ENCODE results near the gene LGALS8.
"Not testable (repeated sequence)": the region's sequence is repeated elsewhere in the genome, so short reads cannot be mapped to it uniquely, and the experiment has no call there.

The LGALS8 gene

DNA sequence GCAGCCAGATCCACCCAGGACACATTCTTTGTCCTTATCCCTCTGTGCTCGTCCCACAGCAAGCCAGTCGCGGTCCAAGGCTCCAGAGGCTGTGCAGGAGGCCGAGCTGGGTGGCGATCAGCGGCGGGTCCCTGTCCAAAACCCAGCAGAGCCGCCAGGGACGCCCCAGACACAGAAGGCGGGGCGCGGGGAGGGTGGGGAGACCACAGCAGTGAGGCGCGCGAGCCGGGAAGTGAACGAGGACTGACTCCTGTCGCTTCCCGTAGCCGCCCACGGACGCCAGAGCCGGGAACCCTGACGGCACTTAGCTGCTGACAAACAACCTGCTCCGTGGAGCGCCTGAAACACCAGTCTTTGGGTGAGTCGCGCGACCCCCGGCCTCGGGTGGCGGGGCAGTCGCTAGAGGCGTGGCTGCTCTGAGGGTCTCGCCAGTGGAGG is at the start of gene LGALS8:
LGALS8 (plus strand) TSS at position 279 of the 438 bp plus-strand sequence. CDS start 2,089 bp downstream, outside the sequence.
- DNase-seq (ENCODE audit: low read depth in 2 of 2): peak; percentile 81

DNA sequence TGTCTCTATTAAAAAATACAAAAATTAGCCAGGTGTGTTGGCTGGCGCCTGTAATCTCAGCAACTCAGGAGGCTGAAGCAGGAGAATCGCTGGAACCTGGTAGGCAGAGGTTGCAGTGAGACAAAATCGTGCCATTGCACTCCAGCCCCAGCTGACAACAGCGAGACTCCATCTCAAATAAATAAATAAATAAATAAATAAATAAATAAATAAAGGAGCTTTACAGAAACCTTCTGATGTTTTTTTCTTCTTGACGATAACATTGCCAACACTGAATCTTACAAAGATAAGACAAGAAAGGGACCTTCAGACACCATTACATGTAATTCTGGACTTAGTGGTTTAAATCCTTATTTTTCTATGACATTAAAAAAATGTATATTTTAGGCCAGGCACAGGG is 47.8 kb upstream of the LGALS8 start:
- DNase-seq (ENCODE audit: low read depth in 2 of 2): no peak

DNA sequence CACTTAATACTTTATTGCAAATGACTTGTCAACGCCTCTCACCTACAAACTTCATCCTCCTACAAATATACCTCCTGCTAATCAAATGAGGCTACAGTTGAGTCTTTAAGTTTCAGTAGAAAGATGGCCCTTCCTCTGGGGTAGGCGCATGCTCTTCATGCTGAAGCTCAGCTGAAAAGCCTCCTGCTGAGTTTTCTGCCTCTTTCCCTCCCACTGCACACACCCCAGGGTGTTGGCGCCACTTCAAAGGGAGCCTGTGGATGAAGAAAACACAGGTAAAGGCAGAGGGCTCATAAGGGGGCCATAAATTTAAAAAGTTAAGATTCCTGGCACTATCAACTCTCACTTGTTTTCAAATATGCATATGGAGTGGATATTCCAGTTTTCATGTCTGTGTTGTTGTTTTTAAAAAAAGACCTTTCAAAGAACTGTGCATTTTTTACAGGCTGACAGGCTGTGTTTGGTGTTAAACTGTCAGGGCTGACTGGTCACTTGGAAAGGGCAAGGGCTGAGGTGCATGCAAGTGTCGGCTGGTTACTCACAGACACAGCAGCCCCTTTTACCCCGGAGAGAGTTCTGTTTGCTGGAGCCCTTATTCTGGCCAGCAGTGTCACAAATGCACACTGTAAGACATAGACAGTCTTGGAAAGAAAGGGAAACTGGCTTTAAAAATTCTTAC is 42.9 kb upstream of the LGALS8 start:
- DNase-seq (ENCODE audit: low read depth in 2 of 2): no peak

DNA sequence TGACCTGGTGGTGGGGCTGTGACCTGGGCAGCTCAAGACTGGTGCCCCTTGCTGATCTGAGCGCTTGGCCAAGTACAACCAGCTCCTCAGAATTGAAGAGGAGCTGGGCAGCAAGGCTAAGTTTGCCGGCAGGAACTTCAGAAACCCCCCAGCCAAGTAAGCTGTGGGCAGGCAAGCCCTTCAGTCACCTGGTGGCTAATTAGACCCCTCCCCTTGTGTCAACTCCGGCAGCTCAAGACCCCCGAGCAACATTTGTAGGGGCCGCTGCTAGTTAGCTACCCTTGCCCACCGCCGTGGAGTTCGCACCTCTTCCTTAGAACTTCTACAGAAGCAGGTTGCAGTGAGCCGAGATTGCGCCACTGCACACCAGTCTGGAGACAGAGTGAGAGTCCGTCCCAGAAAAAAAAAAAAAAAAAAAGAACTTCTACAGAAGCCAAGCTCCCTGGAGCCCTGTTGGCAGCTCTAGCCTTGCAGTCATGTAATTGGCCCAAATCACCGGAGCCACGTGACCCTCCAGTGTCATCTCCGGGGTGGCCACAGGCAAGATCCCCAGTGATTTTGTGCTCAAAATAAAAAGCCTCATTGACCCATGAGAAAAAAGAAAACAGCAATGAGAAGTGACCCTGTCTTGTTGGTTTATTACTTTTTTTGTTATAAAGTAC is 39.3 kb upstream of the LGALS8 start:
- DNase-seq (ENCODE audit: low read depth in 2 of 2): no peak

DNA sequence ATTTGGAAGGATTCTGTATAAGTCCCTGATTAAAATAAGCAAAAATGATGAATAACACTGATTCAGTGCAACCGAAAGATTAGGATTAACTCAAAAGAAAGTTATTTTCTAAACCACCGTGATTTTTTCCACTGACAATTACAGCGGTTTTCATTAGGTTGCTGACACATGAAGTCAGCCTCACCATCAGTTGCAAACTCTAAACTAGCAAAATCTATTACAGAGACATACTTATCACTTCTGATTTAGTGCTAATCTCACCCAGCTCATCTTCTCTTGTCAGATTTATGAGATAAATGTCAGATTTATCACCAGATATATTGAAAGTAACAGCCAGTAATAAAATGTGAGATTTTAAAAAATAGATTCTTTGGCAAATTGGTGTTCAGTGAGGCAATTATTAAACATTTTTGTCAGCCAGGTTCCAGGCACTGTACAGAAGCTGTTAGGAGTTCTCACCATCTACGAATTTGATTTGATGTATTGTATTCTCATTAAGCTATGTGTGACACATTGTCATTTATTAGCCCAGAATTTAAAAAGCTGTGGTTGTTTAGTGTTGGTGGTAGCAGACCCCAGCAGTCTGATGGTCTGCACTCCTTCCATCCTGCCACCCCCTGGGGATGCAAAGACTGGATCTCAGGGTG is 37.3 kb upstream of the LGALS8 start:
- DNase-seq (ENCODE audit: low read depth in 2 of 2): no peak

DNA sequence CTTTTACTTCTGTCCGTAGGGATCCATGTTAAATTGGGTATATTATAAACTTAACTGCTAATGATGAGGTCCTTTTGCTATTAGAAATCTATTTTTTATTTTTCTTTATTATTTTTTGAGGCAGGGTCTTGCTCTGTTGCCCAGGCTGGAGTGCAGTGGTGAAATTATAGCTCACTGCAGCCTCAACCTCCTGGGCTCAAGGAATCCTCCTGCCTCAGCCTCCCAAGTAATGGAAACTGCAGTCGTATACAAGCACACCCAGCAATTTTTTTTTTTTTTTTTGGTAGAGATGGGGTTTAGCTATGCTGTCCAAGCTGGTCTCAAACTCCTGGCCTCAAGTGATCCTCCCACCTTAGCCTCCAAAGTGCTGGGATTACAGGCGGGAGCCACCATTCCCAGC is 34.6 kb upstream of the LGALS8 start:
- not testable (repeated sequence) for DNase-seq (ENCODE audit: low read depth in 2 of 2)

DNA sequence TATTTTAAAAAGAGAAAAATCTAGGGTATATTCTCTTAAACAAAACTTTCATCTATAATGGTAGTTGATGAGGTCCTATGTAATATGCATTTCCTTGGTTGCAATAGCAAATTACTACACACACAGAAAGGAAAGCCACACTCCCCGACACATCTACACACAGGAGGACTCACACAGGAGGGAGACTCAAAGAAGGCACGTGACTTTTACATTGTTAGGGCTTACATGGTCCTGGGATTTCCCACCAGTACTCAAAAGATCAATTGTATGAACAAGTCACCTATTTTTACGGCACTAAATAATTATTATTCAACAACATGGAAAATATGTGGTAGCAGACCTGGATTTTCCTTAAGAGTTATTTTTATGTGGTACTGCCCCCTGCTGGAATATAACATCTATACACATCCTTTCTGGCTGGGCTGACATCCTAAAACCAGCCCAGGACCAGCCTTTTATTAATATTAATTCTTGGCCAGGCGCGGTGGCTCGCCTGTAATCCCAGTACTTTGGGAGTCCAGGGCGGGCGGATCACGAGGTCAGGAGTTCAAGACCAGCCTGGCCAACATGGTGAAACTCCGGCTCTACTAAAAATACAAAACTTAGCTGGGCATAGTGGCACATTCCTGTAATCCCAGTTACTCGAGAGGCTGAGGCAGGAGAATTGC is 33.9 kb upstream of the LGALS8 start:
- no peak for DNase-seq (ENCODE audit: low read depth in 2 of 2)

DNA sequence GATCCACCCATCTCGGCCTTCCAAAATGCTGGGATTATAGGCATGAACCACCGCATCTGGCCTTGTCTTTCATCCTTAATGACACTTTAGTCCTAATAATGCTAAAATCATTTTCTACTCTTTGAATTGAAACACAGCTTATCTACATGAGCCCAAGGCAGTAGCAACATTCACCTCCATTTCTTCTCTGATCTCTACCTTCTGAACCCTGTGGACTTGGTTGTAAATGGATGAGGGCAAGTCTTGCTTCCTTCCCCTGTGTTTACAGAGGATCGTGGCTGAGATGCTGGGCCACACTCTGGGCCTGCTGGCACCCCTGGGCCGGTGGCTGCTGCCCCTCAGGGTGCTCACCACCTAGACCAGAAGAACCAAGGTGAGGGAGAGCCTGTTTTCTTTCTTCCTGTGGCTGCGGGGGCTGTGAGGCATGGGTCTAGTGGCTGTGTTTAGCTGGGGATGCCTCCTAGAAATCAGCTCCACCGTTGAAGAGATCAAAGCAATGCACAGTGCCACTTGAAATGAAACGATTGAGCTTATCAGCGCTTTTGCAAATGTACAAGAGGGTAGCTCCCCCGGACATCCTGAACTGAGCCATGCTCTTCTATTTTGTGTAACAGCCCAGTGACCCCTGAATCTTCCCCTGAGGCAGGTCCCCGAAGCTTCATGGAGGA is 32.2 kb upstream of the LGALS8 start:
- no peak for DNase-seq (ENCODE audit: low read depth in 2 of 2)

DNA sequence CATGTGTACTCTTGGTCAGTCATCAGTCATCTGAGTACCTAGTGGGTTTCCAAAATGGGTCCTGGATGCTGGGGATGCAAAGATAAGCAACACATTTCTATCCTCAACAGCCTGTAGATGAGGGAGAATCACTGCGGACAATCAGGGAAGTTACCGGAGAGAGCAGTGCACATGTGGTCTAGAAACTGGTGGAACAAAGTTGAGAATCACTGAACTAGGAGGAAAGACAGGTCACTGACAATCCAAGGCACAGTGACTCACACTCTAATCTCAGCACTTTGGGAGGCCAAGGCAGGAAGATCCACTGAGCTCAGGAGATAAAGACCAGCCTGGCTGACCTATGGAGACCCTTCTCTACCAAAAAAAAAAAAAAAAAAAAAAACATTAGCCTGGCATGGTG is 31.4 kb upstream of the LGALS8 start:
- DNase-seq (ENCODE audit: low read depth in 2 of 2): no peak

DNA sequence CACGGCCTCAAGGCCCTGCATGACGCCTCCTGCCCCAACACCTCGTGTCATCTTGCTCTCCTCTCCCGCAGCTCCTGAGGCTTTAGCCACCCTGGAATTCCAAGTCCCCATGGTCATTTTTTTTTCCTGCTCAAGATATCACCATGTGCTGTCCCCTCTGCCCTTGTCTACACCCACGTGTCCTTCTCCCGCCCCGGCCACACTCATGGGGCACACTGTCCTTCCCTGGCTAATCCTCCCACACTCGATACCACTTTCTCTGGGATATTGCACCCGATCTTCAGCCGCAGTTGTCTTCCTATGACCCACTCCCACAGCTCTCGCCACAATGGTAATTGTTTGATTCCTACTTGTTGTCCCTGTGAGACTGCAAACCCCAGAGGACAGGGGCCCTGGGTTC is 29.7 kb upstream of the LGALS8 start:
- DNase-seq (ENCODE audit: low read depth in 2 of 2): no peak

DNA sequence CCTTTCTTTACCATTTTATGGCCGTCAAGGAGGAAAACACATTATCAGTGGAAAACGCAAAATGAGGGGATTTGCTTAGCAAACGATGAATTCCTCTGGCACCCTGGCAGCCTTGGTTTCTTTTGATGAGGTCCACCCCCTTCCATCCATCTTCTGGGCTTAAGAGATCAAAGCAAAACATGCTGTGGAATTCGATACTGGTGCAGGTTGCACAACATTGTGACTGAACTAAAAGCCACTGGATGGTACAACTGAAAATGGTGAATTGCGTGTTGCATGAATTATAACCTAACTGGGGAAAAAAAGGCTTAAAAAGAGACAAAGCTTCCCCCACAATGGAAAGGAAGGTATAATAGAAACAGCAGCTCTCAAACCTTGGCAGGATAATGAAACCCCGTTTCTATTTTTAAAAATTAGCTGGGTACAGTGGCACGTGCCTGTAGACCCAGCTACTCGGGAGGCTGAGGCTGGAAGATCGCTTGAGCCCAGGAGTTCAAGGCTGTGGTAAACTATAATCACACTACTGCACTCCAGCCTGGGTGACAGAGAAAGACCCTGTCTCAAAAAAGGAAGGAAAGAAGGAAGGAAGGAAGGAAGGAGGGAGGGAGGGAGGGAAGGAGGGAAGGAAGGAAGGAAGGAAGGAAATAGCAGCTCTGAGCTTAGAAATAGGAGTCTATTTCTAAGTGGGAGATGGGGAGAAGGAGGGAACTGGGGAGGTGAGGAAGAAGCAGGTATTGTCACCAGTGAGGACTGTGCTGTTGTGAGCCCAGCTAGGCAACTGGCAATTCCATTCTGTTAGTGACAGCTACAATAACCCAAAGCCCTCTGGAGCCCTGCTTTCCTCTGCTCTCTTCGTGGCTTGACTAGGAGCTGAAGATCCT is 29.0 kb upstream of the LGALS8 start:
- no peak for DNase-seq (ENCODE audit: low read depth in 2 of 2)

DNA sequence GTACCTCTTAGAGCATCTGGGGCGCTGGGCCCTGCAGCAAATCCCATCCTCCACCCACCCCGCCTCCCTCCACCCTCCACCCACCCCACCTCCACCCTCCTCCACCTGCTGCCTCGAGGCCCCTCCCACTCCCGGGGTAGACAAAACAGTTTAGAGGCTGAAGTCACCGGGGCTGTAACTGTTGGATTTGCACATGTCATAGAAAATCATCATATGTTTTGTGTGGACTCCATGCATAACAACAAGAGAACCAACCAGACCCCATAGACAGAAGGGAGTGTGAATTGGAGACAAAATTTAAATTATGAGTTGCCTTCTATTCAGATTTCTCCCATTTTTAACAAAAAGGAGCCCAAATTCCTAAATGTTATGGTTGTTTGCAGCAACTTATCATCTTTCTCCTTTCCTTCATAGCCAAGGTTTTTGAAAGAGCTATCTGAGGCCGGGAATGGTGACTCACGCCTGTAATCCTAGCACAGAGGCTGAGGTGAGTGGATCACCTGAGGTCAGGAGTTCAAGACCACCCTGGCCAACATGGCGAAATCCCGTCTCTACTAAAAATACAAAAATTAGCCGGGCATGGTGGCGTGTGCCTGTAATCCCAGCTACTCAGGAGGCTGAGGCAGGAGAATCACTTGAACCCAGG is 28.2 kb upstream of the LGALS8 start:
- DNase-seq (ENCODE audit: low read depth in 2 of 2): no peak

DNA sequence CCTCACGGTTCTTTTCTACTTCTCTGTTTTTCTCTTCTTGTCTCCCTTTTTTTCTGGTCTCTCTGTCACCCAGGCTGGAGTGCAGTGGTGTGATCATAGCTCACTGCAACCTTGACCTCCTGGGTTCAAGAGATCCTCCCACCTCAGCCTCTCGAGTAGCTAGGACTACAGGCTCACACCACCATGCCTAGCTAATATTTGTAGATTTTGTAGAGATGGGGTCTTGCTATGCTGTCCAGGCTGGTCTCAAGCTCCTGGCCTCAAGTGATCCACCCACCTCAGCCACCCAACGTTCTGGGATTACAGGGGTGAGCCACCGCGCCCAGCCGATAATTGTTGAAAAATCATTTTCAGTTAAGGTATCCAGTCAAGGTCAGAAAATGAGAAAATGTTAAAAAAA is 25.9 kb upstream of the LGALS8 start:
- DNase-seq (ENCODE audit: low read depth in 2 of 2): no peak

DNA sequence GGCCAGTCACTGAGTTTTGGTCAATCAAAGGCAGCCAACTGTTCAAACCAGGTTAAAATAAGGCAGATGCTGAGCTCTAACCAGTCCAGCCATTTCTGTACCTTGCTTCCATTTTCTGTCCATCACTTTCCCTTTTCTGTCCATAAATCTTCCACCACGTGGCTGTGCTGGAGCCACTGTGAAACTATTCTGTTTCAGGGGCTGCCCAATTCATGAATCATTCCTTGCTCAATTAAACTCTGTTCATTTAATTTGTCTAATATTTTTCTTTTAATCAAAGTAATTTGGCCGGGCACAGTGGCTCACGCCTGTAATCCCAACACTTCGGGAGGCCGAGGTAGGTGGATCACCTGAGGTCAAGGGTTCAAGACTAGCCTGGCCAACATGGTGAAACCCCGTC is 22.7 kb upstream of the LGALS8 start:
- DNase-seq (ENCODE audit: low read depth in 2 of 2): no peak

DNA sequence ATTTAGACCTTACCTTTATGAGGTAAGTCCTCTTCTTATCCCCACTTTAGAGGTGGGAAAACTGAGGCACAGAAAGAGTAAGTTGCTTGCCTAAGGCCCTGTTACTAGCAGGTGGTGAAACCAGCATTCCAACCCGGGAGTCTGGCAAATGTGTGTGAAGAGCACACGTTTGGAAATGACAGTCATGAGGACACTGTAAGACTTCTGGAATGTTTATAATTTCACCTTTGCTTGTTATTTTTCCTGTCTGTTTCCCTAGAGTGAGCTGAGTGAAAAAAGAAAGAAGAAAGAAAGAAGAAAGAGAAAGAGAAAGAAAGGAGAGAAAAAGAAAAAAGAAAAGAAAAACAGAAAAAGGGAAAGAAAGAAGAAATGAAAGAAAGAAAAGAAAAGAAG is 21.2 kb upstream of the LGALS8 start:
- no peak for DNase-seq (ENCODE audit: low read depth in 2 of 2)

DNA sequence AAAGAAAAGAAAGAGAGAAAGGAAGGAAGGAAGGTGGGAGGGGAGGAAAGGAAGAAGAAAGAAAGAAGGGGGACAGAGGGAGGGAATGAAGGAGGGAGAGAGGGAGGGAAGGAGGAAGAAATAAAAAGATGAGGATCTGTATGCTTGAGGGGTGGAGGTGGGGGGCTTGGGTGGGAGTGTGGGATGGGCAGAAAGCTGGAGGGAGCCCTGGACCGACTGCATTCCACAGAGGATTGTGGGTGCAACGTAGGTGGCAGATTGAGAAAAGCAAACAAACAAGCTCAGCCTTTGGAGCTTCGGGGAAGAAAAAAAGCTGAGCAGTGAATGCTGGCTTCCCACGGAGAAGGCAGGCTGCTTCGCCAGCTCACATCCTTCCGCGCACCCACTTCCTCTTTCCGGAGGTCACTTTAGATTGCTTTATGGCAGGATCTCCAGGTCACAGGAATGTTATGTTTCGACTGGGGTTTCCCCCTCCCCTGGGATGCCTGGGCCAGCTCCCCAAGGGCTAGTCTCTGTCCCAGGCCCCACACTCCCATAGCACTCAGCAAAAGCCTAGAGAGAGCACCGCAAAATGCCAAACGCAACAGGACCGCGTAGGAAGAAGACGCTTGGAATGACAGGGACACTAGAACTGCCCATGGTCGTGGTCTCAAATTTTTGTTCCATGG is 20.7 kb upstream of the LGALS8 start:
- DNase-seq (ENCODE audit: low read depth in 2 of 2): no peak

DNA sequence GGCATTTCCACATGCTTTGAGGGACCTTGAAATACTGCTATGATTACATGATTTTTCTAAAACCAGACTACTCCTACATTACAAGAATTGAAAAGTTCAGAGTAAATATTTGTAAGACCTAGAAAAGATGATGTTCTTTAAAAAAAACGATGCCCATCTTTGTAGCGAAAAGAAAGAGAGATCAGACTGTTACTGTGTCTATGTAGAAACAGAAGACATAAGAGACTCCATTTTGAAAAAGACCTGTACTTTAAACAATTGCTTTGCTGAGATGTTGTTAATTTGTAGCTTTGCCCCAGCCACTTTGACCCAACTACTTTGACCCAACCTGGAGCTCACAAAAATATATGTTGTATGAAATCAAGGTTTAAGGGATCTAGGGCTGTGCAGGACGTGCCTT is 19.4 kb upstream of the LGALS8 start:
- not testable (repeated sequence) for DNase-seq (ENCODE audit: low read depth in 2 of 2)

DNA sequence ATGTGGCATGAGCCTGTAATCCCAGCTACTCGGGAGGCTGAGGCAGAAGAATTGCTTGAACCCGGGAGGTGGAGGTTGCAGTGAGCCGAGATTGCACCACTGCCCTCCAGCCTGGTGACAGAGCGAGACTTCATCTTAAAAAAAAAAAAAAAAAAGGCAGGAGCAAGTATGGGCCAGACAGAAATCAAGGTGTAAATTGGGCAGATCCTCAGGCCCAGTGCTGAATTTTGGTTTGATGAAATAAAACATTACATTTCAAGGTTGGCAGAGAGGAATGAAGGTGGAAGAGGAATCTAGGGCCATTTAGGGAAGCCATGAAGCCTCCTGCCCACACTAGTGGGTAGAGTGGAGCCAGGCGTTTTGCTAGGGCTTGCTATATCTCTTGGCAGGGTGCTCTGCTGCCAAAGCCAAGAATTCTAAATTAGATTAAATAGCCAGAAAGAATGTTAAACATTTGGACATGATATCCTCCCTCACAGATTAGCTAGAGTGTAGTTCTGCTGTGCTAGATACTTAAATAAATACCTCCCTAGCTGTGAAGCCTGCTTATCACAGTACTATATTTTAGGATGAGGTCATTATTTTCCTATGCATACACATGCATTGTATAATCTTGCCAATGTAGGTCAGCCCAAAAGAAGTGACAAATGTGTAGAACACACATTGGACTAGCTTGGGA is 16.6 kb upstream of the LGALS8 start:
- no peak for DNase-seq (ENCODE audit: low read depth in 2 of 2)

DNA sequence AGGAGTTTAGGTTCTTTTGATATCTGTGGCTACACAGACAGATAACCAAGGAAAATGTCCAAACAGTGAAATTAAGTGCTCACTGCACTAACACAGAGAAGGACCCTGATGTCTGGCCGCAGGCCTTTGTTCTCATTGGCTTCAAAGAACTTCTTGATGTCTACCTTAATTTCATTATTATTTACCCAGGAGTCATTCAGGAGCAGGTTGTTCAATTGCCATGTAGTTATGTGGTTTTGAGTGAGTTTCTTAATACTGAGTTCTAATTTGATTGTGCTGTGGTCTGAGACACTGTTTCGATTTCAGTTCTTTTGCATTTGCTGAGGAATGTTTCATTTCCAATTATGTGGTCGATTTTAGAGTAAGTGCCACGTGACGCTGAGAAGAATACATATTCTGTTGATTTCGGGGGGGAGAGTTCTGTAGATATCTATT is 15.2 kb upstream of the LGALS8 start:
- no peak for DNase-seq (ENCODE audit: low read depth in 2 of 2)
